ENCODE measurements around the gene NAGPA.

The NAGPA gene

GRCh38 chr16:4994719-4995434 lies 38.9 kb downstream of the NAGPA start:
- DNase-seq: no peak

GRCh38 chr16:4991754-4992153 lies 42.0 kb downstream of the NAGPA start:
- DNase-seq: no peak

GRCh38 chr16:4990415-4990814 lies 43.3 kb downstream of the NAGPA start:
- no peak for DNase-seq

- no peak for DNase-seq
Measured at GRCh38 chr16:4989391-4990006, 44.2 kb downstream of the NAGPA start.

GRCh38 chr16:4988647-4989046 lies 45.1 kb downstream of the NAGPA start:
- DNase-seq: no peak

- DNase-seq: no peak
Measured at GRCh38 chr16:4987580-4988374, 46.0 kb downstream of the NAGPA start.

- DNase-seq: no peak
Measured at GRCh38 chr16:4987250-4987579, 46.5 kb downstream of the NAGPA start.

- DNase-seq: no peak
Measured at GRCh38 chr16:4984174-4984990, 49.4 kb downstream of the NAGPA start.

GRCh38 chr16:4982056-4982867 lies 51.5 kb downstream of the NAGPA start:
- no peak for DNase-seq

GRCh38 chr16:4981473-4981872 lies 52.3 kb downstream of the NAGPA start:
- DNase-seq: no peak

- DNase-seq: no peak
Measured at GRCh38 chr16:4980691-4981090, 53.0 kb downstream of the NAGPA start.

GRCh38 chr16:4979736-4980660 lies 53.7 kb downstream of the NAGPA start:
- no peak for DNase-seq

GRCh38 chr16:4979164-4979563 lies 54.6 kb downstream of the NAGPA start:
- DNase-seq: no peak

GRCh38 chr16:4976611-4977145 lies 57.1 kb downstream of the NAGPA start:
- DNase-seq: no peak

GRCh38 chr16:4976079-4976478 lies 57.7 kb downstream of the NAGPA start:
- DNase-seq: no peak
